DMS 273 treated with DMSO at 0.1 percent for 48 hours (cell line): ENCODE results near the gene ITGB7.
"Not testable (repeated sequence)": the region's sequence is repeated elsewhere in the genome, so short reads cannot be mapped to it uniquely, and the experiment has no call there.

ENCODE experiments used
- DNase-seq: peaks from one replicate; lab custom pipeline; 2025; lab: John Stamatoyannopoulos, UW

The ITGB7 gene

GRCh38 chr12:53217051-53217930 is 10.2 kb upstream of the ITGB7 start:
- no peak for DNase-seq

- no peak for DNase-seq
These were observed 8.4 kb upstream of the ITGB7 start for GRCh38 chr12:53215497-53215896.

GRCh38 chr12:53214687-53215455 is 7.8 kb upstream of the ITGB7 start:
- no peak for DNase-seq

GRCh38 chr12:53214221-53214620 is 7.2 kb upstream of the ITGB7 start:
- no peak for DNase-seq

GRCh38 chr12:53213348-53213747 is 6.3 kb upstream of the ITGB7 start:
- peak; percentile 6 for DNase-seq

GRCh38 chr12:53212931-53213330 is 5.9 kb upstream of the ITGB7 start:
- DNase-seq, result no peak

GRCh38 chr12:53211476-53212381 is 4.7 kb upstream of the ITGB7 start:
- DNase-seq, result no peak

- DNase-seq, result no peak
These were observed 3.8 kb upstream of the ITGB7 start for GRCh38 chr12:53210843-53211242.

- DNase-seq, result no peak
These were observed 1.9 kb upstream of the ITGB7 start for GRCh38 chr12:53208877-53209463.

GRCh38 chr12:53208435-53208834 is 1.4 kb upstream of the ITGB7 start:
- DNase-seq, result no peak

- no peak for DNase-seq
These were observed 1.2 kb downstream of the ITGB7 start for GRCh38 chr12:53205747-53206419.

GRCh38 chr12:53204351-53204750 is 2.7 kb downstream of the ITGB7 start:
- no peak for DNase-seq

GRCh38 chr12:53202316-53202715 is 4.7 kb downstream of the ITGB7 start:
- DNase-seq, result not testable (repeated sequence)

- no peak for DNase-seq
These were observed 5.4 kb downstream of the ITGB7 start for GRCh38 chr12:53201639-53202038.

- no peak for DNase-seq
These were observed 5.9 kb downstream of the ITGB7 start for GRCh38 chr12:53201177-53201541.

- no peak for DNase-seq
These were observed 6.4 kb downstream of the ITGB7 start for GRCh38 chr12:53200458-53201176.

- DNase-seq, result no peak
These were observed 7.0 kb downstream of the ITGB7 start for GRCh38 chr12:53200107-53200457.

- DNase-seq, result no peak
These were observed 7.4 kb downstream of the ITGB7 start for GRCh38 chr12:53199700-53200099.

- no peak for DNase-seq
These were observed 8.5 kb downstream of the ITGB7 start for GRCh38 chr12:53198486-53199110.

GRCh38 chr12:53197011-53197640 is 9.9 kb downstream of the ITGB7 start:
- DNase-seq, result no peak
